HG02981 (cell line): ENCODE data around the gene METTL25.
A peak's percentile ranks its signal among the peaks of the same experiment; 100 is the strongest.
"Not testable (repeated sequence)": the region's sequence is repeated elsewhere in the genome, so short reads cannot be mapped to it uniquely, and the experiment has no call there.

Experiments used
- ATAC-seq: cut with Tn5 transposase; IDR thresholded peaks from one replicate; pipeline ENCODE4 v1.9.1; 2021; ENCODE audit warnings: mild to moderate bottlenecking, moderate library complexity; ENCODE audit not compliant: unreplicated experiment

METTL25 gene

DNA sequence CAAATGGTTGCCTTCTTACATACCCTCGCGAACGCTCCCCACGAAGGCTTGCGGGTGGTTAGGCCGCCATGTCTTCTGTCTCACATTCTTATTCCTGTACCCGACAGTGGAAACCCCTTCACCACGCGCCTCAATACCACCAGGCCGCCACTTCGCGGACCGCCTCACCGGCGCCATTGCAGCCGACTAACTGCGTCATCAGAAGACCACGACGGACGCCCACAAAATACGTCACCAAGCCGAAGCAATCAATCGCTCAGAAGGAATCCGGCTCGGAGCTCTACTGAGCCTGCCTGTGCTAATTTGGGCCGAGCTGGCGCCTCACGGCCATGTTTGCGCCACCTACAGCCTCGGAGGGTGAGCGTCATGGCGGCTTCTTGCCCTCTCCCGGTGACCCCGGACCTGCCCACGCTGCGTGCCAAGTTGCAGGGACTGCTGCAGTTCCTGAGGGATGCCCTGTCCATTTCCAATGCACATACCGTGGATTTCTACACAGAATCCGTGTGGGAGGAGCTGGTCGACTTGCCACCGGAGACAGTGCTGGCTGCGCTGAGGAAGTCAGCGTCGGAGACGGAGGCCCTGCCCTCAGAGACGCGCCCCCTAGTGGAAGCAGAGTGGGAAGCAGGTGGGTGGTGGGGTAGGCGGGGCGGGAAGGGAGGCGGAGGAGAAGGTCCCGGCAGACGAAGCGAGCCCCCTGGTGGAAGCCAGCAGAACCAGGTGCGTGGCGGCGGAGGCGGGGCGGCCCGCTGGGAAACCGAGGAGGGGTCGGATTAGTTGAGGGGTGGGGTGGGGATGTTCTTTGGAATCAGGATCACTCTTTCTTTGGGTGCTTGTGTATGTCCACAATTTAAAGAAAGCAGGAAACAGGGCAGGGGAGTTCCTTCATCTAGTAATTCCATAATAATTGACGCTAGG, at the start of gene METTL25, which contains the start of gene CCDC59:
TSS of gene METTL25 (plus strand) at position 330 of the 915 bp plus-strand sequence. CDS start at position 367, 37 bp downstream.
TSS of gene CCDC59 (minus strand) at position 188 of the 915 bp plus-strand sequence. CDS start at position 177, 11 bp downstream.
- peak; percentile 92 for ATAC-seq

DNA sequence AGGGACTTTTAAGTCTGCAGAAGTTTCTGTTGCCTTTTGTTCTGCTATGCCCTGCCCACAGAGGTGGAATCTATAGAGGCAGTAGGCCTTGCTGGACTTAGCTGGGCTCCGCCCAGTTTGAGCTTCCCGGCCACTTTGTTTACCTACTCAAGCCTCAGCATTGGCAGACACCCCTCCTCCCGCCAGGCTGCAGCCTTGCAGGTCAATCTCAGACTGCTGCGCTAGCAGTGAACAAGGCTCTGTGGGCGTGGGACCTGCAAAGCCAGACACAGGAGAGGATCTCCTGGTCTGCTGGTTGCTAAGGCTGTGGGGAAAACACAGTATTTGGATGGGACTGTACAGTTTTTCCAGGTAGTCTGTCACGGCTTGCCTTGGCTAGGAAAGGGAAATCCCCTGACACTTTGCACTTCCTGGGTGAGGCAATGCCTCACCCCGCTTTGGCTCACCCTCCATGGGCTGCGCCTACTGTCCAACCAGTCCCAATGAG, 43.9 kb upstream of the METTL25 start:
- no peak for ATAC-seq

DNA sequence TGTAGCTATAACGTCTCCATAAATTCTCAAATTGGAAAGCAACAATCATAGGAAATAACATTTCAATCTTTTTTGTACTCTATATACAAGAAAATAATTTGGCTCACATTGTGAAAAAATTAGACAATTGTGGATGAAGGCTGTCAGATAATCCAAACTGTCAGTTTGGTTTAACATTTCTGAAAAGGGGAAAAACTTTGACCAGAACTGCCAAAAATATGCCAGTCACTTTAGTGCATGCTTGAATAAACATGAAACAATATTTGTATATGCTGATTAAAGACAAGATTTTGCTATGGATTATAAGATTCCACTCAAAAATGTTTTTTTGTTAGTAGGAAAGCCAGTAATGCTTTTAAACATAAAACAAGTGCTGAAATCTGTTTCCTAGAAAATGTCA, 39.1 kb upstream of the METTL25 start:
- no peak for ATAC-seq

DNA sequence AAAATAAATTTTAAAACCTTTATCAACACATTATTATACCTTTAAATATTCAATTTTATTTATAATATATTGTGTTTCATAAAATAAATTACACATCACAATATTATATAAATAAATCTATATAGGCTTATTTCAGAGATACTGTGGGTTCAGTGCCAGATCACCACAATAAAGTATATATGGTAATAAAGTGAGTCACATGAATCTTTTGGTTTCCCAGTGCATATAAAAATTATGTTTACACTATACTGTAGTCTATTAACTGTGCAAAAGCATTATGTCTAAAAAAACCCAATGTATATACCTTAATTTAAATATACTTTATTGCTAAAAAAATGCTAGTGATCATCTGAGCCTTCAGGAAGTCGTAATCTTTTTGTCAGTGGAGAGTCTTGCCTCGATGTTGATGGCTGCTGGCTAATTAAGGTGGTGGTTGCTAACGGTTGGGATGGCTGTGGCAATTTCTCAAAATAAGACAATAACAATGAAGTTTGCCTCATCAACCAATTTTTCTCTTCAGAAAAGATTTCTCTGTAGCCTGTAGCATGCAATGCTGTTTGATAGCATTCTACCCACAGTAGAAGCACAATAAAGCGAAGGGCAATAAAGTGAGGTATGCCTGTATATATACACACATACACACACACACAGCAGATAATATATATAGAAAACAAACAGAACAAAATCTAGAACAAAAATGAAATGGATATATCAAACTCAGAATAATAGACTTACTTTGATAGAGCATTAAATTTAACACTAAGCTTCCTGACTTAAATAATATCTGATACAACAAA, 32.6 kb upstream of the METTL25 start:
- ATAC-seq = no peak

GRCh38 chr12:82326905-82327503, 31.3 kb upstream of the METTL25 start:
- peak; percentile 85 for ATAC-seq

DNA sequence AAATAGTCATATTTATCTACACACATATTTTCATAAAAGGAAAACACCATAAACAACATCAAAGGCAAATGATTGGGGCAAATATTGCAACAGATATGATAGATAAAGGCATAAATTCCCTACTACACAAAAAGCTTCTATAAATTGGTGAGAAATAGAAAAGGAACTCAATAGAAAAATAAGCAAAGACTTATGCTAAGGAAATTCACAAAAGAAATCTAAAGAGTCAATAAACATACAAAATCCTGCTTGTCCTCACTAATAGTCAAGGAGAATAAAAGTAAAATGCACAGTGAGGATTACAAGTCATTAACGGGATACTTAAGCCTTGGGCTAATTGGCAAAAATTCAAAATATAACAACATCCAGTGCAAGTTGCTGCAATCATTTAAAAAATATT, 30.5 kb upstream of the METTL25 start:
- ATAC-seq = no peak

GRCh38 chr12:82329508-82329907, 28.8 kb upstream of the METTL25 start:
- no peak for ATAC-seq

DNA sequence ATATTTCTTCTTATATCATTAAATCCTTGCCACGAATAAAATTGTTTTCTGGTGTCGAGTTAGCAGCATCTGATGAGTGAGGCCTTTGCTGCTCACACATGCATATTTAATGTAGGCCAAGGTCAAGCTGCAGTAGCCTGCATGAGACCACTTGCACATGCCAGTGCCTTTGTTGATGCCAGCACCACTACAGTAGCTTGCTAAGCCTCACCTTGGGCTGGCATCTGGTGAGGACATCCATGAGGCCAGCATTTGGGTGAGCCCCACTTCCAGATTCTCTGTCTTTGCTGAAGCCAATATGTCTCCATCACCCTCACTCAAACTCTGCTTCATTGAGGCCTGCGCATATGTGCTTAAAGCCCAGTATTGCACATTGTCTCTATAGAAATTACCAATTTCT, 8.2 kb upstream of the METTL25 start:
- no peak for ATAC-seq

DNA sequence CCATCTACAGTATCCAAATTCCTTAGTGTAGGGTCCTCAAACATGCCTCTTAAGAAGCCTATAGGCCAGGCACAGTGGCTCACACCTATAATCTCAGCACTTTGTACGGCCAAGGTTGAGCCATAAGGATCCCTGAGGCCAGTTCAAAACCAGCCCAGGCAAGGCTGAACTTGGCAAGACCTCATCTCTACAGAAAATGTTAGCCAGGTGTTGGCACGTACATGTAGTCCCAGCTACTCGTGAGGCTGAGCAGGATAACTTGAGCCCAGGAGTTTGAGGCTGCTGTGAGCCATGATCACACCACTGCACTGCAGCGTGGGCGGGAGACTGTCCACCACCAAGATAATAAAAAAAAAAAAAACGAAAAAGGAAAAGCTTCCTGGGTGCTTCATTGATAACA, 6.9 kb upstream of the METTL25 start:
- ATAC-seq = no peak

GRCh38 chr12:82357340-82357739, 989 bp upstream of the METTL25 start:
- ATAC-seq = no peak

GRCh38 chr12:82357845-82358199, 507 bp upstream of the METTL25 start:
- no peak for ATAC-seq

DNA sequence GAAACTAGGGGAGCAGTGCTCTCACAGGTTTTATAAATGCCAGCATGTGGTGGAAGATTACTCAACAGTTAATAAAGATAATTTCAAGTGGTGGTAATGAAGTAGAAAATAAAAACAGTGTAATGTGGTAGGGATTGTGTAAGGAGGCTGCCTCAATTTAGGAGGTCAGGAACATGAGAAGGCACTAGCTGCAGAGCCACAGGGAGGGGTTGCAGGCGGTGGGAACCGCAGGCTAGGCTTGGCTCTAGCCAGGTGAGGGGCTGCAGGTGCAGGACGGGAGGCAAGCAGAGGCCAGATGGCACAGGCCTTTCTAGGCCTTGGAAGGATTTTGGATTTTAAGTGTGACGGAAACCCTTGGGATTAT, 768 bp downstream of the METTL25 start:
- ATAC-seq = peak; percentile 3

DNA sequence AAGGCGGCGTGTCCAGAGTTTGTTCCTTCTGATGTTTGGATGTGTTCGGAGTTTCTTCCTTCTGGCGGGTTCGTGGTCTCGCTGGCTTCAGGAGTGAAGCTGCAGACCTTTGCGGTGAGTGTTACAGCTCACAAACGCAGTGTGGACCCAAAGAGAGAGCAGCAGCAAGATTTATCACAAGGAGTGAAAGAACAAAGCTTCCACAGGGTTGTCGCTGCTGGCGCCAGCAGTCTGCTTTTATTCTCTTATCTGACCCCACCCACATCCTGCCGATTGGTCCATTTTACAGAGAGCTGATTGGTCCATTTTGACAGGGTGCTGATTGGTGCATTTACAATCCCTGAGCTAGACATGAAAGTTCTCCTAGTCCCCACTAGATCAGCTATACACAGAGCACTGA, 2.5 kb downstream of the METTL25 start:
- not testable (repeated sequence) for ATAC-seq

DNA sequence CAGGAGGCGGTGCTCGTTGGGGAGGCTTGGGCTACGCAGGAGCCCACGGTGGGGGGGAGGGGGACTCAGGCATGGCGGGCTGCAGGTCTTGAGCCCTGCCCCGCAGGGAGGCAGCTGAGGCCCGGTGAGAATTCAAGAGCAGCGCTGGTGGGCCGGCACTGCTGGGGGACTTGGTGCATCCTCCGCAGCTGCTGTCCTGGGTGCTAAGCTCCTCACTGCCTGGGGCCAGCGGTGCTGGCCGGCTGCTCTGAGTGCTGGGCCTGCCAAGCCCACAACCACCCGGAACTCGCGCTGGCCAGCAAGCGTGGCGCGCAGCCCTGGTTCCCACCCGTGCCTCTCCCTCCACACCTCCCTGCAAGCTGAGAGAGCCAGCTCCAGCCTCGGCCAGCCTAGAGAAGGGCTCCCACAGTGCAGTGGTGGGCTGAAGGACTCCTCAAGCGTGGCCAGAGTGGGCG, 3.2 kb downstream of the METTL25 start:
- ATAC-seq = no peak

- no peak for ATAC-seq
These were observed 5.7 kb downstream of the METTL25 start for GRCh38 chr12:82363990-82364389.

GRCh38 chr12:82366197-82366596, 7.9 kb downstream of the METTL25 start:
- ATAC-seq = peak; percentile 78

DNA sequence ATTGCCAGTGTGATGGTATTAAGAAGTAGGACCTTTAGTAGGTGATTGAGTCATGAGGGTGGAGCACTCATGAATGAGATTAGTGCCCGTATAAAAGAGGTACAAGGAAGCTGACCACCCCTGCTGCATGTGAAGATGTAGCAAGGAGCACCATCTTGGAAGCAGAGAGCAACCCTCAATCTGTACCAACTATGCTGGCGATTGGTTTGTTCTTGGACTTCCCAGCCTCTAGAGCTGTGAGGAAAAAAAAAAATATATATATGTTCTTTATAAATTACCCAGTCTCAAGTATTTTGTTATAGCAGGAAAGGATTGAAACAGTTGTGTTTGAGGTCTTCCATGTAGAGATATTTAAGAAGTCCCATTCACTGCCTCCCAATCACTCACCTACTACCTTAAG, 16.9 kb downstream of the METTL25 start:
- no peak for ATAC-seq

DNA sequence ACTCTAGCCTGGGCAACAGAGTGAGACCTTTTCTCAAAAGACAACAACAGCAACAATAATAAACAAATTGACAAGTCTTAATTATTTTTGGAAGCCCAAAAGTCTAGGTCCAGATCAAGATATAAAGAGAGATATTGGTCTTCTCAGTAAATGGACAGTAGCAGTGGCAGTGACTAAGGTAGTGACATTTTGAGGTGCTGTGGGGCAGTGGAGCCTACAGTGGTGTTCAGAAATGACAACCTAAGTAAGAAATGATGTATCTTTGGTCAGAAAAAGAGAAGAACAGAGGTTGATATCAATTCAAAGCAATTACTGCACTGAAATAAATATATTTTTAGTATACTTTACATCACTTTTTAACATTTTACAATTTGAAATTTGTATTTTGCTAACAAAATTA, 20.7 kb downstream of the METTL25 start:
- ATAC-seq = peak; percentile 66

GRCh38 chr12:82383930-82384552, 25.7 kb downstream of the METTL25 start:
- no peak for ATAC-seq

GRCh38 chr12:82398879-82399278, 40.5 kb downstream of the METTL25 start:
- no peak for ATAC-seq

- no peak for ATAC-seq
These were observed 42.5 kb downstream of the METTL25 start for GRCh38 chr12:82400819-82401218.
